ENCODE measurements around the gene CUL7. TPM values are rescaled to one million over a fixed set of nuclear protein-coding genes. Genes with fewer than 3 reads are reported as not detected.

CUL7 gene
- total and polyA plus RNA-seq, 9 of the 15 experiments (the other 6 are each of a cell fraction or from before 2014, with no cell fraction given) = 0.44 to 20.1 (median 8.6) TPM

GRCh38 chr6:43076464-43077332, 23.0 kb upstream of the CUL7 start (continued):
- TF ChIP-seq, protein P1, sequence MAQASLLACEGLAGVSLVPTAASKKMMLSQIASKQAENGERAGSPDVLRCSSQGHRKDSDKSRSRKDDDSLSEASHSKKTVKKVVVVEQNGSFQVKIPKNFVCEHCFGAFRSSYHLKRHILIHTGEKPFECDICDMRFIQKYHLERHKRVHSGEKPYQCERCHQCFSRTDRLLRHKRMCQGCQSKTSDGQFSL (CRISPR knock-in tag; IDR thresholded peaks at IDR 0.05) = 0 out of 2 replicates have a peak, but pooled peaks have one; percentile 51
- TF ChIP-seq, protein P1 (tag; IDR thresholded peaks at IDR 0.05) = no peak
- TF ChIP-seq FOXA3 (CRISPR knock-in tag; conservative IDR thresholded peaks at IDR 0.05 in 1 of 2, IDR thresholded peaks at IDR 0.05 in 1 of 2) = 0 out of 4 replicates have a peak, but pooled peaks of 1 of the 2 experiments have one; percentile 26
- 0 out of 2 replicates have a peak, but pooled peaks have one; percentile 30 for TF ChIP-seq SAFB (IDR thresholded peaks at IDR 0.05; ENCODE audit: borderline replicate concordance, low read depth, low read length)
- TF ChIP-seq ZNF586 (CRISPR knock-in tag; conservative IDR thresholded peaks at IDR 0.05) = no peak
- no peak for TF ChIP-seq TFAP4 (CRISPR knock-in tag; IDR thresholded peaks at IDR 0.05; ENCODE audit: borderline replicate concordance)
- TF ChIP-seq HCFC1 (IDR thresholded peaks at IDR 0.05; ENCODE audit: low read depth, low read length) = no peak
